ENCODE results near the gene CEACAM5.

DNA sequence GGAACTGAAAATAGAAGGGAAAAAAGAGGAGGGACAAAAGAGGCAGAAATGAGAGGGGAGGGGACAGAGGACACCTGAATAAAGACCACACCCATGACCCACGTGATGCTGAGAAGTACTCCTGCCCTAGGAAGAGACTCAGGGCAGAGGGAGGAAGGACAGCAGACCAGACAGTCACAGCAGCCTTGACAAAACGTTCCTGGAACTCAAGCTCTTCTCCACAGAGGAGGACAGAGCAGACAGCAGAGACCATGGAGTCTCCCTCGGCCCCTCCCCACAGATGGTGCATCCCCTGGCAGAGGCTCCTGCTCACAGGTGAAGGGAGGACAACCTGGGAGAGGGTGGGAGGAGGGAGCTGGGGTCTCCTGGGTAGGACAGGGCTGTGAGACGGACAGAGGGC is at the start of gene CEACAM5:
- TF ChIP-seq IRF2 (CRISPR knock-in tag; IDR thresholded peaks at IDR 0.05; ENCODE audit: borderline replicate concordance, low read depth) (no peak), CTCF (IDR thresholded peaks at IDR 0.05) (no peak), ATF2 (CRISPR knock-in tag; IDR thresholded peaks at IDR 0.05; ENCODE audit: borderline replicate concordance, low read depth) (no peak), CBFB (CRISPR knock-in tag; IDR thresholded peaks at IDR 0.05; ENCODE audit: low read depth) (no peak), RELA (CRISPR knock-in tag; IDR thresholded peaks at IDR 0.05; ENCODE audit: borderline replicate concordance) (no peak), NR2C2 (CRISPR knock-in tag; IDR thresholded peaks at IDR 0.05) (no peak), ZNF138 (CRISPR knock-in tag; conservative IDR thresholded peaks at IDR 0.05) (no peak)

All from WTC11 (cell line).